Breast epithelium (tissue), 4 donors: Measurements from ENCODE around the gene PTPRZ1. TPM values are rescaled to one million over a fixed set of nuclear protein-coding genes. Genes with fewer than 3 reads are reported as not detected.
A peak's percentile ranks its signal among the peaks of the same experiment; 100 is the strongest.

Experiments used
- DNase-seq, 2 donors: peaks; one replicate each; pipeline ENCODE4 v3.0.0-alpha.2; 2019; ENCODE audit warnings: low spot score in 2 of 2
- H3K27ac ChIP-seq, 2 donors: fragments of 200-600 bp; sonication (generic) in 1 of 2; one replicate each; pipeline ENCODE4 v1.5.1; 2016 to 2019; ENCODE audit warnings: mild to moderate bottlenecking in 1 of 2
- H3K27me3 ChIP-seq, 2 donors: fragments of 200-600 bp; sonication (generic) in 1 of 2; one replicate each; pipeline versions ENCODE4 v1.5.1 to v1.6.0; 2017 to 2019; ENCODE audit warnings: control low read depth in 1 of 2, mild to moderate bottlenecking in 1 of 2
- H3K36me3 ChIP-seq: fragments of 200-600 bp; one replicate; pipeline ENCODE4 v1.5.1; 2019
- H3K4me1 ChIP-seq, 2 donors: fragments of 200-600 bp; sonication (generic); one replicate each; pipeline ENCODE4 v1.5.1; 2016 to 2019; ENCODE audit warnings: control low read depth in 1 of 2
- H3K4me3 ChIP-seq, 3 donors: fragments of 200-600 bp; sonication (generic); 1 replicate in 2 of 3; 2 replicates in 1 of 3; pipeline ENCODE4 v1.5.1; 2016 to 2019; ENCODE audit warnings: mild to moderate bottlenecking in 3 of 3, moderate library complexity in 2 of 3
- H3K9me3 ChIP-seq, 2 donors: fragments of 200-600 bp; sonication (generic) in 1 of 2; one replicate each; pipeline ENCODE4 v1.5.1; 2016 to 2019; ENCODE audit warnings: control low read depth in 1 of 2
- POLR2A ChIP-seq: fragments of 450-650 bp; IDR thresholded peaks from one replicate; pipeline ENCODE4 v1.6.1; 2016; ENCODE audit warnings: antibody characterized with exemption, mild to moderate bottlenecking, moderate library complexity
- POLR2AphosphoS5 ChIP-seq, 3 donors: sonication (generic); formaldehyde crosslinking; IDR thresholded peaks; one replicate each; pipeline ENCODE4 v1.6.1; 2017; ENCODE audit warnings: antibody characterized with exemption in 3 of 3
- intact Hi-C: fragments of 100-400 bp; cut with DNase I; formaldehyde crosslinking; loops from one replicate; pipeline ENCODE4 v1.15.1; 2023; ENCODE audit warnings: low total_unique reads
- total RNA-seq, 3 donors: library from RNA; depleted of rRNA; stranded (reverse); fragments of >200 nt; gene quantifications; one replicate each; pipeline ENCODE4 v1.1.0, GENCODE V29; 2016
- TF ChIP-seq, protein P1 (sequence below), 3 donors: fragments of 450-650 bp; IDR thresholded peaks; one replicate each; pipeline ENCODE4 v1.5.1; 2016 to 2017; ENCODE audit warnings: antibody characterized with exemption in 3 of 3, mild to moderate bottlenecking in 3 of 3, moderate library complexity in 3 of 3

Gene PTPRZ1
- total RNA-seq, 3 donors from 2014 or later = 0.48 to 36.9 (median 32.1) TPM

DNA sequence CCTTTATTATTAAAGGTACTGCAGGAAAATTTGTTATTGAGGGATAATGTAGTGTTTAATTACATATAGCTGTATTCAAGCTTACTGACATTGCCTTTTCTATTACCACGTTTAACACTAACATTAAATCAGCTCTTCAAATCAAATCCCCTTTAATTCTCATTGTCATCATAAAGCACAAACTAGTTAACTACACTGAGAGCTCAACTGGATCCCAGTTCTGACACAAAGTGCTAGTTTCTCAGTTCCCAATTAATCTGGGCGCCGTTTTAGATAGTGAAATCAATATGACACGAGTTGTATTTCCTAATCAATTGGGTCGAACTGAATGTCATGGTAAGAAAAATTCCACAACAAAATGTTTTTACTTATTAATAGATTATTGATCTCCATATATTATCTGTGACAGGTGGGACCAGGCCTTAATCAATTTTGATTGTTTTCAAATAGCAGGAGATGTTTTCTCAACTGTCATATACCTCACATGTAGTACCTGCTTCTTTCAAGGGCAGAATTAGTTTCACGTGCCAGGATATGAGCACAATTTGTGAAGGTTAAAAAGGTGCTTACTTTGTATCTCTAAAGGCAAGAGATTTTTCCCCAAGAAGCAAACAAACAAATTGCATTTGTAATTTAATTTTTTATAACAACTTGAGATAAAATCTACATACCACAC is 200.1 kb downstream of the PTPRZ1 start:
- Histone ChIP-seq H3K4me1 (no peaks in the 10 kb centered on the region), H3K27me3 (no peaks in the 10 kb centered on the region), H3K9me3 (no peaks in the 10 kb centered on the region), H3K36me3 (peaks cover 3% of the 10 kb centered on the region), H3K27ac (no peak overlapping the region), H3K4me3 (no peak overlapping the region)
- DNase-seq = no peak
- intact Hi-C loops = no loop called here
- no peak for TF ChIP-seq POLR2A

DNA sequence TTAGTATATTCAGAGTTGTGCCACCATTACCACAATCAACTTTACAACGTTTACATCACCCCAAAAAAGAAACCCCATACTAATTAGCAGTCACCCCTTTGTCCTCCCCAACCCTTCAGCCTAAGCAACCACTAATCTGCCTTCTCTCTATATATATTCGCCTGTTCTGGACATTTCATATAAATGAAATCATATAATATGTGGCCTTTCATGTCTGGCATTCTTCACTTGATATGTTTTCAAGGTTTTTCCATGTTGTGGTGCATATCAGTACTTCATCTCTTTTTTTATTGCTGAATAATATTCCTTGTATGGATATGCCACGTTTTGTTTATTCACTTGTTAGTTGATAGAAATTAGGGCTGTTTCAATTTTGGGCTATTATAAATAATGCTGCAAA is 200.7 kb downstream of the PTPRZ1 start:
- Histone ChIP-seq H3K36me3 (peaks cover 7% of the 10 kb centered on the region), H3K9me3 (no peaks in the 10 kb centered on the region), H3K27me3 (no peaks in the 10 kb centered on the region), H3K4me3 (no peak overlapping the region), H3K27ac (no peak overlapping the region), H3K4me1 (no peaks in the 10 kb centered on the region)
- TF ChIP-seq POLR2A (no peak), POLR2AphosphoS5 (IDR thresholded peaks at IDR 0.05) (no peak)
- TF ChIP-seq, protein P1, sequence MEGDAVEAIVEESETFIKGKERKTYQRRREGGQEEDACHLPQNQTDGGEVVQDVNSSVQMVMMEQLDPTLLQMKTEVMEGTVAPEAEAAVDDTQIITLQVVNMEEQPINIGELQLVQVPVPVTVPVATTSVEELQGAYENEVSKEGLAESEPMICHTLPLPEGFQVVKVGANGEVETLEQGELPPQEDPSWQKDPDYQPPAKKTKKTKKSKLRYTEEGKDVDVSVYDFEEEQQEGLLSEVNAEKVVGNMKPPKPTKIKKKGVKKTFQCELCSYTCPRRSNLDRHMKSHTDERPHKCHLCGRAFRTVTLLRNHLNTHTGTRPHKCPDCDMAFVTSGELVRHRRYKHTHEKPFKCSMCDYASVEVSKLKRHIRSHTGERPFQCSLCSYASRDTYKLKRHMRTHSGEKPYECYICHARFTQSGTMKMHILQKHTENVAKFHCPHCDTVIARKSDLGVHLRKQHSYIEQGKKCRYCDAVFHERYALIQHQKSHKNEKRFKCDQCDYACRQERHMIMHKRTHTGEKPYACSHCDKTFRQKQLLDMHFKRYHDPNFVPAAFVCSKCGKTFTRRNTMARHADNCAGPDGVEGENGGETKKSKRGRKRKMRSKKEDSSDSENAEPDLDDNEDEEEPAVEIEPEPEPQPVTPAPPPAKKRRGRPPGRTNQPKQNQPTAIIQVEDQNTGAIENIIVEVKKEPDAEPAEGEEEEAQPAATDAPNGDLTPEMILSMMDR (IDR thresholded peaks at IDR 0.05) = no peak
- intact Hi-C loops = no loop called here
- DNase-seq = no peak

DNA sequence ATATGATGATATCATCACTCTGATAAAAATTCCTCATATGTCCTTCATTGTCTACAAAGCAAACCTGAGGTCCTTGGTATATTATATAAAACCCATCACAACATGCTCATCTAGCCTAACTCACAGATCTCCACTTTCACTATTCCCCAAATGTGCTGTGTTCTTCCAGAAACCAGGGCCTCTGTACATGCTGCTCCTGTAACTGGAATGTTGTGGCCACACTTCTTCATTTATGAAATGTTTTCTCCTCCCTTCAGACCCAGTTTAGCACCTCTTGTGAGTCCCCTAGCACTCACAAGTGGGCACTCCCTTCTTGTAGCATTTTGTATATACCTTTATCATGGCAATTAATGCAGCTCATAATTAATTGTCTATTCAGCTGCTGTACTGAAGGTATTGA is 209.2 kb downstream of the PTPRZ1 start:
- no peaks in the 10 kb centered on the region for H3K9me3 ChIP-seq
- peaks cover 14% of the 10 kb centered on the region for H3K36me3 ChIP-seq
- intact Hi-C loops = no loop called here
- H3K4me1 ChIP-seq = no peaks in the 10 kb centered on the region
- DNase-seq = no peak
- no peak overlapping the region for H3K4me3 ChIP-seq
- no peak overlapping the region for H3K27ac ChIP-seq
- H3K27me3 ChIP-seq = no peaks in the 10 kb centered on the region
- TF ChIP-seq POLR2A (no peak), POLR2AphosphoS5 (IDR thresholded peaks at IDR 0.05) (no peak)
- TF ChIP-seq, protein P1 (IDR thresholded peaks at IDR 0.05) = no peak

DNA sequence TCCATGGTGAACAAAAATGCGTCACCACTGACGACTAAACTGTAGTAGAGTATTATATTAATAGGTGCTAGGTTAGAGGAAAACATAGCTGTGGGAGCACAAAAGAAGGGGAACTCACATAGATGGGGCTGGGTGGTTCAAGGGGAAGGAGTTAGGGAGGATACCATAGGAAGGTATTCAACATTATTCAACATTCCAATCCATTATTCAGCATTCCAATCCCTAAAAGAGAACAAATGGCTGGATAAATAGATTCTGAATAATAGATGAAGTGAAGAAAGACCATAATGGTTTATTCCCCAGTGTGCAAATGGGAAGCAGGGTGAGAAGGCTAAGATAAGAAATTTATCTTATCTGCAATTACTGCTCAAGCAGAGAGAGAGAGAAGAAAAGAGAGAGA is 209.7 kb downstream of the PTPRZ1 start:
- Histone ChIP-seq H3K4me1 (no peaks in the 10 kb centered on the region), H3K4me3 (no peak overlapping the region), H3K9me3 (no peaks in the 10 kb centered on the region), H3K36me3 (peaks cover 14% of the 10 kb centered on the region), H3K27me3 (no peaks in the 10 kb centered on the region), H3K27ac (no peak overlapping the region)
- no peak for TF ChIP-seq POLR2A
- no peak for TF ChIP-seq POLR2AphosphoS5 (IDR thresholded peaks at IDR 0.05)
- TF ChIP-seq, protein P1 (IDR thresholded peaks at IDR 0.05) = no peak
- no peak for DNase-seq
- intact Hi-C loops = no loop called here

DNA sequence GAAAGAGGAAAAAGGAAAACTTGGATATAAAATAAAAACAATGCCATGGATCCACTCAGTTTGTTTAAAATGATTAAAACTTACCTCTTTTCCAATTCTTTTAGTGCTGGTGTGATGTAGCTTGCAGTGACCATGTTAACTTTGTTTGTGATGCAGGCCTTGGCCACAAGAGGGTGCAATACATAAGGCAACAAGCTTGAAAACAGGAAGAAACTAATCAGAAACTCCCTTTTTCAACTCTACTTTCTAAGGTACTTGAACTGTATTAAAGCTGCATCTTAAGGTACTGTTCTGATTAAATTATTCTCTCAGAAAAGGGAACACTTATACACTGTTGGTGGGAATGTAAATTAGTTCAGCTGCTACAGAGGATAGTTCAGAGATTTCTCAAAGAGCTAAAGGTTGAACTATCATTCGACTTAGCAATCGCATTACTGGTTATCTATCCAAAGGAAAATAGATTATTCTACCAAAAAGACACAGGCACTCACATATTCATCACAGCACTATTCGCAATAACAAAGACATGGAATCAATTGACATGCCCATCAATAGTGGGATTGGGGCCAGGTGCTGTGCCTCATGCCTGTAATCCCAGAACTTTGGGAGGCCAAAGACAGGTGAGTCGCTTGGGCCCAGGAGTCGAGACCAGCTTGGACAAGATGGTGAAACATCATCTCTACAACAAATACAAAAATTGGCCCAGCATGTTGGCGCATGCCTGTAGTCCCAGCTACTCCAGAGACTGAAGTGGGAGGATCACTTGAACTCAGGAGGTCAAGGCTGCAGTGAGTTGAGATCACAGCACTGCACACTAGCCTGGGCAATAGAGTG is 220.2 kb downstream of the PTPRZ1 start:
- no peak overlapping the region for H3K27ac ChIP-seq
- peak; percentile 38 to 58 for DNase-seq
- no peak for TF ChIP-seq POLR2A
- TF ChIP-seq, protein P1 (IDR thresholded peaks at IDR 0.05) = peak; percentile 19 to 57 (median 43)
- H3K4me1 ChIP-seq = no peaks in the 10 kb centered on the region
- no peak overlapping the region for H3K4me3 ChIP-seq
- H3K27me3 ChIP-seq = no peaks in the 10 kb centered on the region
- no peaks in the 10 kb centered on the region for H3K9me3 ChIP-seq
- no peaks in the 10 kb centered on the region for H3K36me3 ChIP-seq
- intact Hi-C loops = no loop called here
